ENCODE data around the gene ZNF331.

- TF ChIP-seq, protein P1, sequence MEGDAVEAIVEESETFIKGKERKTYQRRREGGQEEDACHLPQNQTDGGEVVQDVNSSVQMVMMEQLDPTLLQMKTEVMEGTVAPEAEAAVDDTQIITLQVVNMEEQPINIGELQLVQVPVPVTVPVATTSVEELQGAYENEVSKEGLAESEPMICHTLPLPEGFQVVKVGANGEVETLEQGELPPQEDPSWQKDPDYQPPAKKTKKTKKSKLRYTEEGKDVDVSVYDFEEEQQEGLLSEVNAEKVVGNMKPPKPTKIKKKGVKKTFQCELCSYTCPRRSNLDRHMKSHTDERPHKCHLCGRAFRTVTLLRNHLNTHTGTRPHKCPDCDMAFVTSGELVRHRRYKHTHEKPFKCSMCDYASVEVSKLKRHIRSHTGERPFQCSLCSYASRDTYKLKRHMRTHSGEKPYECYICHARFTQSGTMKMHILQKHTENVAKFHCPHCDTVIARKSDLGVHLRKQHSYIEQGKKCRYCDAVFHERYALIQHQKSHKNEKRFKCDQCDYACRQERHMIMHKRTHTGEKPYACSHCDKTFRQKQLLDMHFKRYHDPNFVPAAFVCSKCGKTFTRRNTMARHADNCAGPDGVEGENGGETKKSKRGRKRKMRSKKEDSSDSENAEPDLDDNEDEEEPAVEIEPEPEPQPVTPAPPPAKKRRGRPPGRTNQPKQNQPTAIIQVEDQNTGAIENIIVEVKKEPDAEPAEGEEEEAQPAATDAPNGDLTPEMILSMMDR (IDR thresholded peaks at IDR 0.05), result no peak
- no peak for TF ChIP-seq POLR2A (IDR thresholded peaks at IDR 0.05)
These were observed 18.5 kb upstream of the ZNF331 start for GRCh38 chr19:53519446-53519845.

Measured in esophagus squamous epithelium (tissue), 4 donors.